Measurements from ENCODE around the gene FARP2.

DNA sequence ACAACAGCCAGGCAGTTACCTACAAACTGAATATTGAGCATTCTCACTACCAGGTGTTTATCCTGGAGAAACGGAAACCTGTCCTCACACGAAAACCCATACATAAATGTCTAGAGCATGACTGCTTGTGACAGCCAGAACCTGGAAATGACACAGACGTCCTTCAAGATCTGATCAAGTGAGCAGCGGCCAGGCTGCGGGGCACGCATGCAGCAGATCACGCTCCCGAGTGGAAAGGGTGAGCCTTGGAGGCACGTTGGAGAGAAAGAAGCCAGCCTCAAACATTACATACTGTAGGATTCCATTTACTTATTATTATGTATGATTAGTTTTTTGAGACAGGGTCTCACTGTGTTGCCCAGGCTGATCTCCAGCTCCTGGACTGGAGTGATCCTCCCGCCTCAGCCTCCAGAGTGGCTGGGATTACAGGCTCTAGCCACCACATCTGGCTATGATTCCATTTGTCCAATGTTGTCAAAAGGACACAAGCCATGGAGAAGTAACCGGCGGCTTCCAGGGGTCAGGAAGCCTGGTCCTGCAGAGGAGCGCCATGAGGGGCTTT, 175.2 kb downstream of the FARP2 start:
- no peak for TF ChIP-seq RCOR1 (conservative IDR thresholded peaks at IDR 0.05; ENCODE audit: low read depth, low read length)
- TF ChIP-seq, protein P1, sequence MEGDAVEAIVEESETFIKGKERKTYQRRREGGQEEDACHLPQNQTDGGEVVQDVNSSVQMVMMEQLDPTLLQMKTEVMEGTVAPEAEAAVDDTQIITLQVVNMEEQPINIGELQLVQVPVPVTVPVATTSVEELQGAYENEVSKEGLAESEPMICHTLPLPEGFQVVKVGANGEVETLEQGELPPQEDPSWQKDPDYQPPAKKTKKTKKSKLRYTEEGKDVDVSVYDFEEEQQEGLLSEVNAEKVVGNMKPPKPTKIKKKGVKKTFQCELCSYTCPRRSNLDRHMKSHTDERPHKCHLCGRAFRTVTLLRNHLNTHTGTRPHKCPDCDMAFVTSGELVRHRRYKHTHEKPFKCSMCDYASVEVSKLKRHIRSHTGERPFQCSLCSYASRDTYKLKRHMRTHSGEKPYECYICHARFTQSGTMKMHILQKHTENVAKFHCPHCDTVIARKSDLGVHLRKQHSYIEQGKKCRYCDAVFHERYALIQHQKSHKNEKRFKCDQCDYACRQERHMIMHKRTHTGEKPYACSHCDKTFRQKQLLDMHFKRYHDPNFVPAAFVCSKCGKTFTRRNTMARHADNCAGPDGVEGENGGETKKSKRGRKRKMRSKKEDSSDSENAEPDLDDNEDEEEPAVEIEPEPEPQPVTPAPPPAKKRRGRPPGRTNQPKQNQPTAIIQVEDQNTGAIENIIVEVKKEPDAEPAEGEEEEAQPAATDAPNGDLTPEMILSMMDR (IDR thresholded peaks at IDR 0.05 in 2 of 3, conservative IDR thresholded peaks at IDR 0.05 in 1 of 3; ENCODE audit: control insufficient read depth in 2 of 3, extremely low read depth in 1 of 3, insufficient read depth in 1 of 3, low read depth in 3 of 3, low read length in 3 of 3) = no peak
- TF ChIP-seq ESRRA (IDR thresholded peaks at IDR 0.05; ENCODE audit: low read length) = no peak
- no peak for TF ChIP-seq CREB1 (IDR thresholded peaks at IDR 0.05; ENCODE audit: low read depth)
- TF ChIP-seq, protein P2, sequence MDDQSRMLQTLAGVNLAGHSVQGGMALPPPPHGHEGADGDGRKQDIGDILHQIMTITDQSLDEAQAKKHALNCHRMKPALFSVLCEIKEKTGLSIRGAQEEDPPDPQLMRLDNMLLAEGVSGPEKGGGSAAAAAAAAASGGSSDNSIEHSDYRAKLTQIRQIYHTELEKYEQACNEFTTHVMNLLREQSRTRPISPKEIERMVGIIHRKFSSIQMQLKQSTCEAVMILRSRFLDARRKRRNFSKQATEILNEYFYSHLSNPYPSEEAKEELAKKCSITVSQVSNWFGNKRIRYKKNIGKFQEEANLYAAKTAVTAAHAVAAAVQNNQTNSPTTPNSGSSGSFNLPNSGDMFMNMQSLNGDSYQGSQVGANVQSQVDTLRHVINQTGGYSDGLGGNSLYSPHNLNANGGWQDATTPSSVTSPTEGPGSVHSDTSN (IDR thresholded peaks at IDR 0.05; ENCODE audit: insufficient replicate concordance, low read depth, low read length) = no peak

Measured in GM12878 (cell line).